ENCODE results near the gene PHF11.

DNA sequence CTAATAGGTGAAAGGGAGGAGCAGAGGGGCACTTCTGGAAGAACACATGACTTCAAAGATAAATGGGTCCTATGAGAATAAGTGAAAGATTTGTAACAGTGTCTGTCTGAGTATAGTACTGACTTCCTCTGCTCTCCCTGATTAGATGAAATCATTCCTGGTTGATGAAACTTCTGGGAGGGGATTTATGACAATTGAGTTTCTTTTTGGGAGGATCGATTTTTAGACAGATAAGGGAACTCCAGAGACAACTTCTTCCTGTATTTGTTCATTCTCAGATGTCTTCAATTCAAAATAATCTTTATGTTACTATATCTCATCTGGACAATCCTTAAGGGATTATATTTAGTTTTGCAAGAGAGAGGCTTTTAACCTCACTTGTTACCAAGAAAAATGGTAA lies 31.7 kb upstream of the PHF11 start:
- TF ChIP-seq, protein P1, sequence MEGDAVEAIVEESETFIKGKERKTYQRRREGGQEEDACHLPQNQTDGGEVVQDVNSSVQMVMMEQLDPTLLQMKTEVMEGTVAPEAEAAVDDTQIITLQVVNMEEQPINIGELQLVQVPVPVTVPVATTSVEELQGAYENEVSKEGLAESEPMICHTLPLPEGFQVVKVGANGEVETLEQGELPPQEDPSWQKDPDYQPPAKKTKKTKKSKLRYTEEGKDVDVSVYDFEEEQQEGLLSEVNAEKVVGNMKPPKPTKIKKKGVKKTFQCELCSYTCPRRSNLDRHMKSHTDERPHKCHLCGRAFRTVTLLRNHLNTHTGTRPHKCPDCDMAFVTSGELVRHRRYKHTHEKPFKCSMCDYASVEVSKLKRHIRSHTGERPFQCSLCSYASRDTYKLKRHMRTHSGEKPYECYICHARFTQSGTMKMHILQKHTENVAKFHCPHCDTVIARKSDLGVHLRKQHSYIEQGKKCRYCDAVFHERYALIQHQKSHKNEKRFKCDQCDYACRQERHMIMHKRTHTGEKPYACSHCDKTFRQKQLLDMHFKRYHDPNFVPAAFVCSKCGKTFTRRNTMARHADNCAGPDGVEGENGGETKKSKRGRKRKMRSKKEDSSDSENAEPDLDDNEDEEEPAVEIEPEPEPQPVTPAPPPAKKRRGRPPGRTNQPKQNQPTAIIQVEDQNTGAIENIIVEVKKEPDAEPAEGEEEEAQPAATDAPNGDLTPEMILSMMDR (IDR thresholded peaks at IDR 0.05), result no peak
- no peak for TF ChIP-seq TCF7L2 (IDR thresholded peaks at IDR 0.05; ENCODE audit: low read depth, low read length)
- TF ChIP-seq, protein P2, sequence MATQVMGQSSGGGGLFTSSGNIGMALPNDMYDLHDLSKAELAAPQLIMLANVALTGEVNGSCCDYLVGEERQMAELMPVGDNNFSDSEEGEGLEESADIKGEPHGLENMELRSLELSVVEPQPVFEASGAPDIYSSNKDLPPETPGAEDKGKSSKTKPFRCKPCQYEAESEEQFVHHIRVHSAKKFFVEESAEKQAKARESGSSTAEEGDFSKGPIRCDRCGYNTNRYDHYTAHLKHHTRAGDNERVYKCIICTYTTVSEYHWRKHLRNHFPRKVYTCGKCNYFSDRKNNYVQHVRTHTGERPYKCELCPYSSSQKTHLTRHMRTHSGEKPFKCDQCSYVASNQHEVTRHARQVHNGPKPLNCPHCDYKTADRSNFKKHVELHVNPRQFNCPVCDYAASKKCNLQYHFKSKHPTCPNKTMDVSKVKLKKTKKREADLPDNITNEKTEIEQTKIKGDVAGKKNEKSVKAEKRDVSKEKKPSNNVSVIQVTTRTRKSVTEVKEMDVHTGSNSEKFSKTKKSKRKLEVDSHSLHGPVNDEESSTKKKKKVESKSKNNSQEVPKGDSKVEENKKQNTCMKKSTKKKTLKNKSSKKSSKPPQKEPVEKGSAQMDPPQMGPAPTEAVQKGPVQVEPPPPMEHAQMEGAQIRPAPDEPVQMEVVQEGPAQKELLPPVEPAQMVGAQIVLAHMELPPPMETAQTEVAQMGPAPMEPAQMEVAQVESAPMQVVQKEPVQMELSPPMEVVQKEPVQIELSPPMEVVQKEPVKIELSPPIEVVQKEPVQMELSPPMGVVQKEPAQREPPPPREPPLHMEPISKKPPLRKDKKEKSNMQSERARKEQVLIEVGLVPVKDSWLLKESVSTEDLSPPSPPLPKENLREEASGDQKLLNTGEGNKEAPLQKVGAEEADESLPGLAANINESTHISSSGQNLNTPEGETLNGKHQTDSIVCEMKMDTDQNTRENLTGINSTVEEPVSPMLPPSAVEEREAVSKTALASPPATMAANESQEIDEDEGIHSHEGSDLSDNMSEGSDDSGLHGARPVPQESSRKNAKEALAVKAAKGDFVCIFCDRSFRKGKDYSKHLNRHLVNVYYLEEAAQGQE (IDR thresholded peaks at IDR 0.05; ENCODE audit: insufficient read depth in 1 of 2, low read depth in 2 of 2, low read length in 1 of 2), result no peak
